Endothelial cell of umbilical vein (primary cell): ENCODE results near the gene AKT3. TPM values are rescaled to one million over a fixed set of nuclear protein-coding genes. Genes with fewer than 3 reads are reported as not detected.

ENCODE experiments used
- BruUV-seq: library from RNA; stranded (reverse); fragments of 400-500 nt; replicated peaks from 2 replicates; lab custom pipeline; 2021; lab: Mats Ljungman, UMichigan
- CTCF ChIA-PET: fragments of 300-600, 350-600 bp; sonication (Branson Sonifier 250); formaldehyde crosslinking; loops from one replicate; lab custom pipeline; 2021; ENCODE audit warnings: antibody characterized with exemption, inconsistent platforms; lab: Charles Lee
- POLR2A ChIA-PET: fragments of 300-600, 350-600 bp; sonication (Branson Sonifier 250); formaldehyde crosslinking; loops from one replicate; lab custom pipeline; 2021; ENCODE audit warnings: antibody characterized with exemption, inconsistent platforms; lab: Charles Lee
- DNase-seq: peaks from one replicate; pipeline ENCODE4 v3.0.0-alpha.2; 2011; ENCODE audit warnings: low read depth, low spot score
- FAIRE-seq: peaks from 2 replicates; lab custom pipeline; 2011; peaks lifted over from hg19 to GRCh38; lab: Jason Lieb, UNC
- H2AFZ ChIP-seq: 2 replicates; pipeline ENCODE4 v1.6.0; 2012; ENCODE audit warnings: low read depth, low read length, control low read depth, inconsistent platforms
- H3K27ac ChIP-seq: 2 replicates; pipeline ENCODE4 v1.5.1; 2011; ENCODE audit warnings: low read depth, mild to moderate bottlenecking, control low read depth, low read length, moderate library complexity; ENCODE audit not compliant: insufficient read depth
- H3K27me3 ChIP-seq, 2 experiments: 2 replicates each; pipeline versions ENCODE4 v1.6.0 to v1.6.1; 2011; ENCODE audit warnings: low read length in 2 of 2, mixed read lengths in 1 of 2; ENCODE audit not compliant: control insufficient read depth in 2 of 2, insufficient read depth in 2 of 2
- H3K36me3 ChIP-seq, 2 experiments: 2 replicates in 1 of 2; 3 replicates in 1 of 2; pipeline ENCODE4 v1.5.1; 2011; ENCODE audit warnings: low read length in 2 of 2, mild to moderate bottlenecking in 1 of 2, moderate library complexity in 1 of 2; ENCODE audit not compliant: control insufficient read depth in 2 of 2, insufficient read depth in 2 of 2; ENCODE audit errors: extremely low read depth in 1 of 2
- H3K4me1 ChIP-seq: 3 replicates; pipeline ENCODE4 v1.5.1; 2011; ENCODE audit warnings: mild to moderate bottlenecking, low read length; ENCODE audit not compliant: control insufficient read depth, insufficient read depth; ENCODE audit errors: extremely low read depth
- H3K4me2 ChIP-seq: 2 replicates; pipeline ENCODE4 v1.6.1; 2011; ENCODE audit warnings: low read length, control low read depth, mixed read lengths; ENCODE audit not compliant: insufficient read depth
- H3K4me3 ChIP-seq, 3 experiments: fragments of 200-600 bp in 1 of 3; sonication (generic), shearing (Covaris generic) in 1 of 3; replicated peaks in 1 of 3; 2 replicates each; pipeline ENCODE4 v1.5.1; 2011 to 2016; ENCODE audit warnings: control low read depth in 3 of 3, low read length in 3 of 3, mild to moderate bottlenecking in 2 of 3, inconsistent platforms in 1 of 3, low read depth in 1 of 3, moderate library complexity in 1 of 3; ENCODE audit not compliant: insufficient read depth in 1 of 3
- H3K79me2 ChIP-seq: 2 replicates; pipeline ENCODE4 v1.6.0; 2012; ENCODE audit warnings: low read length, inconsistent platforms; ENCODE audit not compliant: control insufficient read depth, insufficient read depth
- H3K9ac ChIP-seq: replicated peaks from 2 replicates; pipeline ENCODE3; 2011; ENCODE audit warnings: low read length, control low read depth; ENCODE audit not compliant: insufficient read depth; ENCODE audit errors: extremely low read depth
- H3K9me1 ChIP-seq: replicated peaks from 3 replicates; pipeline ENCODE4 v1.6.0; 2011; ENCODE audit warnings: mild to moderate bottlenecking, low read length; ENCODE audit not compliant: control insufficient read depth, insufficient read depth; ENCODE audit errors: extremely low read depth
- H3K9me3 ChIP-seq: replicated peaks from 2 replicates; pipeline ENCODE4 v1.5.1; 2012; ENCODE audit warnings: low read length, inconsistent platforms; ENCODE audit not compliant: control insufficient read depth, insufficient read depth
- H4K20me1 ChIP-seq: replicated peaks from 2 replicates; pipeline ENCODE3; 2011; ENCODE audit warnings: mild to moderate bottlenecking, low read length; ENCODE audit not compliant: control insufficient read depth, insufficient read depth; ENCODE audit errors: extremely low read depth
- CTCF ChIP-seq, 2 donors: IDR thresholded peaks; 1 replicate in 1 of 2; 2 replicates in 1 of 2; pipeline ENCODE4 v1.5.1; 2011; ENCODE audit warnings: low read length in 2 of 2, mild to moderate bottlenecking in 2 of 2, moderate library complexity in 2 of 2, control low read depth in 1 of 2, inconsistent platforms in 1 of 2, low read depth in 1 of 2; ENCODE audit not compliant: insufficient read depth in 1 of 2; ENCODE audit errors: extremely low read depth in 1 of 2
- EZH2 ChIP-seq: IDR thresholded peaks from 2 replicates; pipeline ENCODE4 v1.6.1; 2012; ENCODE audit warnings: borderline replicate concordance, low read depth, mild to moderate bottlenecking, moderate library complexity, low read length, inconsistent platforms; ENCODE audit not compliant: severe bottlenecking
- FOS ChIP-seq: IDR thresholded peaks from 2 replicates; pipeline ENCODE4 v1.6.1; 2011; ENCODE audit warnings: mild to moderate bottlenecking, low read length, moderate library complexity, borderline replicate concordance; ENCODE audit not compliant: insufficient read depth
- GATA2 ChIP-seq: IDR thresholded peaks from 2 replicates; pipeline ENCODE4 v1.7.0; 2011; ENCODE audit warnings: low read depth, mild to moderate bottlenecking, moderate library complexity, mixed read lengths, low read length; ENCODE audit not compliant: insufficient read length, insufficient read depth
- JUN ChIP-seq: IDR thresholded peaks from 2 replicates; pipeline ENCODE4 v1.6.1; 2011; ENCODE audit warnings: borderline replicate concordance, low read depth; ENCODE audit not compliant: insufficient read length, insufficient read depth
- MAX ChIP-seq: IDR thresholded peaks from 2 replicates; pipeline ENCODE4 v1.6.1; 2011; ENCODE audit not compliant: insufficient read depth, insufficient read length
- MYC ChIP-seq: IDR thresholded peaks from one replicate; pipeline ENCODE4 v1.6.1; 2011; ENCODE audit warnings: mild to moderate bottlenecking, low read depth, low read length
- POLR2A ChIP-seq: IDR thresholded peaks from 2 replicates; pipeline ENCODE4 v1.6.1; 2012; ENCODE audit warnings: low read depth, mild to moderate bottlenecking, control low read depth, low read length
- POLR2AphosphoS5 ChIP-seq: IDR thresholded peaks from 2 replicates; pipeline ENCODE4 v1.6.1; 2012; ENCODE audit warnings: low read depth, mild to moderate bottlenecking, control low read depth, low read length, moderate library complexity; ENCODE audit not compliant: insufficient read depth
- dilution Hi-C: fragments of 300-500 bp; cut with MboI; formaldehyde crosslinking; loops from one replicate; pipeline ENCODE4 v1.15.0; 2019; ENCODE audit warnings: low sequenced_read_pairs; ENCODE audit not compliant: extremely low pct_ligation_motif_present
- intact Hi-C: fragments of 100-400 bp; cut with micrococcal nuclease; formaldehyde crosslinking; loops from one replicate; pipeline ENCODE4 v1.10.0; 2022
- polyA plus RNA-seq, 4 experiments: library from polyadenylated mRNA; depleted of rRNA in 3 of 4; stranded (reverse) in 3 of 4; unstranded in 1 of 4; fragments of >200 nt; gene quantifications; 2 replicates each; pipeline versions ENCODE4 v1.2.1 to v1.2.3, GENCODE V29; 2011 to 2012; ENCODE audit warnings: missing spikeins in 1 of 4
- total RNA-seq: library from RNA; stranded (reverse); gene quantifications from 2 replicates; pipeline ENCODE4 v1.2.3, GENCODE V29; 2021

AKT3 gene
- total and polyA plus RNA-seq, 2 donors (not counting 3 experiments of a cell fraction or from before 2014, with no cell fraction given) = 20.6 to 97.1 TPM

GRCh38 chr1:243488459-243489157 lies 361.4 kb downstream of the AKT3 start:
- FAIRE-seq (no peak), DNase-seq (no peak)
- ChIA-PET POLR2A (no interaction called here), CTCF (interaction anchor here (1.2 kb wide), 1 partner anchor 254 kb away, joined by 3 read pairs; no protein-coding TSS in a partner anchor)
- Histone ChIP-seq H3K4me1 (no peaks in the 10 kb centered on the region), H3K4me2 (no peak overlapping the region), H2AFZ (no peak overlapping the region), H3K27me3 (no peaks in the 10 kb centered on the region), H4K20me1 (no peaks in the 10 kb centered on the region), H3K4me3 (no peak overlapping the region), H3K36me3 (peaks cover 2 to 3% of the 10 kb centered on the region in 2 experiments), H3K79me2 (no peaks in the 10 kb centered on the region), H3K9me3 (no peaks in the 10 kb centered on the region), H3K9me1 (no peaks in the 10 kb centered on the region), H3K27ac (no peak overlapping the region), H3K9ac (no peak overlapping the region)
- TF ChIP-seq POLR2AphosphoS5 (no peak), GATA2 (no peak), CTCF (IDR thresholded peaks at IDR 0.05; ENCODE audit: extremely low read depth in 1 of 2, insufficient read depth in 1 of 2, low read depth in 1 of 2, low read length in 2 of 2) (no peak), FOS (no peak), EZH2 (no peak), JUN (no peak), MYC (no peak), MAX (no peak), POLR2A (no peak)
- no TSS peak for BruUV-seq
- intact Hi-C loops = no loop called here
- dilution Hi-C loops = no loop called here
